ENCODE results near the gene BBS5.

The BBS5 gene

DNA sequence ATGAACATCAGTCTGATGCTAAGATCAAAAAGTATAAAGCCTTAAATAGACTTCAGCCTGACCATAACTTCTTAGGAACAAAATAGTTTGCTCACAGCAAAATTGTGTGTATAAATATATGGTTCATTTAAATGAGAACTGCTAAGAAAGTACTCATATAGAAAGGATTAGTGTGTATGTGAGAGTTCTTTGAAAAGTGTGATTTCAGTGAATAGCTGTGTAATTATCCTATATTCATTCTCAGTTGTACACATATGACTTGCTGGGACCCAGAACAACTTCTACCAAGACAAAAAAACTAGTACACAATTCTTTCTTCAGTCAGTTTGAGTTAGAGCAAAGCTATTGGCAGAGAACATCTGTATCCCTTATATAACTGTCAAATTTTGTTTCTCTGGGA lies 7.2 kb downstream of the BBS5 start:
- DNase-seq (ENCODE audit: extremely low read depth, low read depth), result no peak
- TF ChIP-seq, protein P1, sequence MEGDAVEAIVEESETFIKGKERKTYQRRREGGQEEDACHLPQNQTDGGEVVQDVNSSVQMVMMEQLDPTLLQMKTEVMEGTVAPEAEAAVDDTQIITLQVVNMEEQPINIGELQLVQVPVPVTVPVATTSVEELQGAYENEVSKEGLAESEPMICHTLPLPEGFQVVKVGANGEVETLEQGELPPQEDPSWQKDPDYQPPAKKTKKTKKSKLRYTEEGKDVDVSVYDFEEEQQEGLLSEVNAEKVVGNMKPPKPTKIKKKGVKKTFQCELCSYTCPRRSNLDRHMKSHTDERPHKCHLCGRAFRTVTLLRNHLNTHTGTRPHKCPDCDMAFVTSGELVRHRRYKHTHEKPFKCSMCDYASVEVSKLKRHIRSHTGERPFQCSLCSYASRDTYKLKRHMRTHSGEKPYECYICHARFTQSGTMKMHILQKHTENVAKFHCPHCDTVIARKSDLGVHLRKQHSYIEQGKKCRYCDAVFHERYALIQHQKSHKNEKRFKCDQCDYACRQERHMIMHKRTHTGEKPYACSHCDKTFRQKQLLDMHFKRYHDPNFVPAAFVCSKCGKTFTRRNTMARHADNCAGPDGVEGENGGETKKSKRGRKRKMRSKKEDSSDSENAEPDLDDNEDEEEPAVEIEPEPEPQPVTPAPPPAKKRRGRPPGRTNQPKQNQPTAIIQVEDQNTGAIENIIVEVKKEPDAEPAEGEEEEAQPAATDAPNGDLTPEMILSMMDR (IDR thresholded peaks at IDR 0.05; ENCODE audit: low read depth, low read length), result no peak

DNA sequence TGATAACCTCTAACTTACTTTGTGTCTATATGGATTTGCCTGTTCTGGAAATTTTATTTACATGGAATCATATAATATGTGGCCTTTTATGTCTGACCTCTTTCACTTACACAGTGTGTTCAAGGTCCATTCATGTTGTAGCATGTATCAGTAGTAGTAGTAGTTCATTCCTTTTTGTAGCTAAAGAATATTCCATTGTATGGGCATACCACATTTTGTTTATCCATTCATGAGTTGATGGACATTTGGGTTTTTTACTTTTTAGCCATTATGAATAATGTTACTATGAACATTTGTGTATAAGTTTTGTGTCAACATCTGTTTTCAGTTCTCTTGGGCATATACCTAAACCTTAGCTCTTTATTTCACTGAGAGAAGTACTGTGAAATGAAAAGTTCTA lies 11.5 kb downstream of the BBS5 start:
- TF ChIP-seq, protein P1 (IDR thresholded peaks at IDR 0.05; ENCODE audit: low read depth, low read length), result no peak
- no peak for DNase-seq (ENCODE audit: extremely low read depth, low read depth)

DNA sequence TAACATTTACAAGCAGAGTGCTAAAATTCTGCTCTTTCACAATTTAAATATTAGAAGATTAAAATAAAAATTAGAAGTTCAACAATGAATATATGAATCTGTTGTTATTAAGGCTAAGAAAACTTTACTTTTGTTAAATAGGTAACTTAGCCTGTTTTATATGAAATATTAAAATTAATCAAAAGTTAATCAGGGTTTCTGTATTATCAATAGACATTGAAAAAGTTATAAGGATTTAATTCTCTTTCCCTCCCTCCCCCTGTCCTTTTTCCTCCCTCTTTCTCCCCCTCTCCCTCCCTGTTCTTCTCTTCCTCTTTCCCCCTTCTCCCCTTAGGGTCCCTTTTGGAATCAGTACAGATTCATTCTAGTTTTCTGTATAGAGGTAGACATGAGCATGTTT lies 12.1 kb downstream of the BBS5 start:
- TF ChIP-seq, protein P1 (IDR thresholded peaks at IDR 0.05; ENCODE audit: low read depth, low read length), result no peak
- no peak for DNase-seq (ENCODE audit: extremely low read depth, low read depth)

DNA sequence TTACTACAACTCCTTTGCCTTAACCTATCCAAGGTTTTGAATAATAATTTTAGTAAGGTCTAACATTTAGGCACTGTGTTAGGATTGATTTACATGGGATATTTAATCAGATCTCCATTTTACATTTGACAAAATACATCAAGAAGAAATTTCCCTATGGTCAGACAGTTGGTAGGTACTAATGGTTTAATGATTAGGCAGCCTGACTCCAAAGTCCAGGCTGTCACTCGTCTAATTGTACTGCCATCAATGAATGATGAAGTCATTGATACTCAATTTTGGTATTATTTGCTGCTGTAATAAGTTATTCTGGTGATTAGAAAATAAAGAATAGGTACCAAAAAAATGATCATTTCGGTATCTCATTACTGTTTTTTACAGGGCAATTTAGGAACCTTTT lies 14.1 kb downstream of the BBS5 start:
- TF ChIP-seq, protein P1 (IDR thresholded peaks at IDR 0.05; ENCODE audit: low read depth, low read length), result no peak
- no peak for DNase-seq (ENCODE audit: extremely low read depth, low read depth)

GRCh38 chr2:169495310-169495928 lies 16.1 kb downstream of the BBS5 start:
- no peak for DNase-seq (ENCODE audit: extremely low read depth, low read depth)
- TF ChIP-seq, protein P1 (IDR thresholded peaks at IDR 0.05; ENCODE audit: low read depth, low read length), result no peak

DNA sequence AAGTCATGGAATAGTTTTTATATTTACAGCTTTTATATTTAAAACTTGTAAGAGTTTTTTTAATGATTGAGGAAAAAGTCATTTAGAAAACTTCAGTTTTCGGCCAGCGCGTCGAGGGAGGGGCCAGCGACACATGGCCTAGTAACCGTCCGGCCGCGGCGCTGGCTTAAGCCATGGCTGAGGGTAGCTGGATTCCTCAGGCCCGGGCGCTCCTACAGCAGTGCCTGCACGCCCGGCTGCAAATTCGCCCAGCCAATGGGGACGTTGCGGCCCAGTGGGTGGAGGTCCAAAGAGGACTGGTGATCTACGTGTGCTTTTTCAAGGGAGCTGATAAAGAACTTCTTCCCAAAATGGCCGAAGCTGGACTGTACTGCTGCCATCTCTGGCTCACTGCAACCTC lies 25.4 kb downstream of the BBS5 start:
- no peak for DNase-seq (ENCODE audit: extremely low read depth, low read depth)
- TF ChIP-seq, protein P1 (IDR thresholded peaks at IDR 0.05; ENCODE audit: low read depth, low read length), result no peak

- DNase-seq (ENCODE audit: extremely low read depth, low read depth), result peak; percentile 3
These were observed 28.4 kb downstream of the BBS5 start for GRCh38 chr2:169507698-169508097.

More at GRCh38 chr2:169507698-169508097, 28.4 kb downstream of the BBS5 start:
- TF ChIP-seq, protein P1 (IDR thresholded peaks at IDR 0.05; ENCODE audit: low read depth, low read length), result no peak

All from AG09319 (cell line).